ENCODE results near the gene RIIAD1. TPM values are rescaled to one million over a fixed set of nuclear protein-coding genes. Genes with fewer than 3 reads are reported as not detected.

Gene RIIAD1
- total RNA-seq, 1 experiment from 2014 or later, result not detected

GRCh38 chr1:151692226-151692625 is 29.1 kb upstream of the RIIAD1 start:
- Mint-ChIP-seq H3K4me1 (no peaks in the 10 kb centered on the region), H3K36me3 (peaks cover 20% of the 10 kb centered on the region), H3K9me3 (no peaks in the 10 kb centered on the region), H3K27ac (no peak overlapping the region), H3K4me3 (no peak overlapping the region), H3K27me3 (ENCODE audit: low read depth) (no peaks in the 10 kb centered on the region)
- ATAC-seq, result no peak
- ChIA-PET POLR2A (no interaction called here), CTCF (interaction anchor here (0.6 to 4.2 kb wide), 7 partner anchors 36 to 188 kb away, joined by 3 to 24 read pairs (median 8); no protein-coding TSS in a partner anchor)
- TF ChIP-seq ZNF263 (CRISPR knock-in tag; IDR thresholded peaks at IDR 0.05; ENCODE audit: low read depth) (no peak), NFYB (CRISPR knock-in tag; conservative IDR thresholded peaks at IDR 0.05; ENCODE audit: low read depth) (no peak), ZBTB21 (CRISPR knock-in tag; IDR thresholded peaks at IDR 0.05; ENCODE audit: borderline replicate concordance) (no peak), ZNF532 (CRISPR knock-in tag; IDR thresholded peaks at IDR 0.05; ENCODE audit: borderline replicate concordance) (no peak), PRRX2 (CRISPR knock-in tag; IDR thresholded peaks at IDR 0.05) (no peak), ZNF232 (CRISPR knock-in tag; IDR thresholded peaks at IDR 0.05) (no peak), EMX1 (CRISPR knock-in tag; IDR thresholded peaks at IDR 0.05) (no peak), JUN (CRISPR knock-in tag; IDR thresholded peaks at IDR 0.05) (no peak)
- TF ChIP-seq, protein P1, sequence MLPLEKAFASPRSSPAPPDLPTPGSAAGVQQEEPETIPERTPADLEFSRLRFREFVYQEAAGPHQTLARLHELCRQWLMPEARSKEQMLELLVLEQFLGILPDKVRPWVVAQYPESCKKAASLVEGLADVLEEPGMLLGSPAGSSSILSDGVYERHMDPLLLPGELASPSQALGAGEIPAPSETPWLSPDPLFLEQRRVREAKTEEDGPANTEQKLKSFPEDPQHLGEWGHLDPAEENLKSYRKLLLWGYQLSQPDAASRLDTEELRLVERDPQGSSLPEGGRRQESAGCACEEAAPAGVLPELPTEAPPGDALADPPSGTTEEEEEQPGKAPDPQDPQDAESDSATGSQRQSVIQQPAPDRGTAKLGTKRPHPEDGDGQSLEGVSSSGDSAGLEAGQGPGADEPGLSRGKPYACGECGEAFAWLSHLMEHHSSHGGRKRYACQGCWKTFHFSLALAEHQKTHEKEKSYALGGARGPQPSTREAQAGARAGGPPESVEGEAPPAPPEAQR (CRISPR knock-in tag; IDR thresholded peaks at IDR 0.05), result no peak
- TF ChIP-seq, protein P2, sequence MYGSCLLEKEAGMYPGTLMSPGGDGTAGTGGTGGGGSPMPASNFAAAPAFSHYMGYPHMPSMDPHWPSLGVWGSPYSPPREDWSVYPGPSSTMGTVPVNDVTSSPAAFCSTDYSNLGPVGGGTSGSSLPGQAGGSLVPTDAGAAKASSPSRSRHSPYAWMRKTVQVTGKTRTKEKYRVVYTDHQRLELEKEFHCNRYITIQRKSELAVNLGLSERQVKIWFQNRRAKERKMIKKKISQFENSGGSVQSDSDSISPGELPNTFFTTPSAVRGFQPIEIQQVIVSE (CRISPR knock-in tag; IDR thresholded peaks at IDR 0.05; ENCODE audit: borderline replicate concordance), result no peak
- DNase-seq (ENCODE audit: low spot score), result no peak

DNA sequence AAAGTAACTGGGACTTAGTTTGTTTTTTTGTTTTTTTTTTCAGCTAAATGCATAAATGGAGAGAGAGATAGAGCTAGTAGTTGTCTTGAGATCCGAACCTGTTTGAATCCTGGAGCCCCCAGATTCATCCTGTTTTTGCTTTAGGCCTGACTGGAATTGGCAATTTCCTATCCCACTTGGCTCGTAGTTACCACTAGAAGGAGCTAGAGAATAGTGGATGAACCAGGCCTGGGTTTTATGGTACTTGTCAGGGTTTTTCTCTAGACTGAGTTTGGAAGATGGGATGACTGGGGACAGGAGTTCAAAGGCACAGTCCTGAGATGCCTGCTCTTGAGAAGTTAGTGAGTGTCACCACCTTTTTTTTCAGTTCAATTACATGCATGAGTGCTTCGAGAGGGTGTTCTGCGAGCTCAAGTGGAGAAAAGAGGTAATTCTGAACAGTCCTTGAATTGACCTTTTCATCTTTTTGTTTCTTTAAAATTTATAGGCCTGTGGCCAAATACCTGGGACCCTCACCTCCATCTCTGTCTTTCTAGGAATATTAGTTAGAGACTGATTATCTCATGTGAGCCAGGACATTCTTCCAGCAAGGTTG is 28.2 kb upstream of the RIIAD1 start:
- POLR2A ChIA-PET, result interaction anchor here (0.6 to 1.0 kb wide), 2 partner anchors 24 to 28 kb away, joined by 3 read pairs; partner anchors contain the start of genes CELF3 and RIIAD1
- Mint-ChIP-seq H3K4me3 (no peak overlapping the region), H3K36me3 (peaks cover 20% of the 10 kb centered on the region), H3K27me3 (ENCODE audit: low read depth) (no peaks in the 10 kb centered on the region), H3K27ac (no peak overlapping the region), H3K4me1 (no peaks in the 10 kb centered on the region), H3K9me3 (no peaks in the 10 kb centered on the region)
- ATAC-seq (peak; percentile 73; the same call in 1 of the 2 replicates), DNase-seq (ENCODE audit: low spot score) (no peak)
- TF ChIP-seq EMX1 (CRISPR knock-in tag; IDR thresholded peaks at IDR 0.05), result no peak
- CTCF ChIA-PET, result interaction anchor here (0.6 to 4.2 kb wide), 18 partner anchors 12 to 392 kb away, joined by 3 to 24 read pairs (median 4); partner anchors contain the start of genes C2CD4D, CELF3, RIIAD1 and TUFT1

DNA sequence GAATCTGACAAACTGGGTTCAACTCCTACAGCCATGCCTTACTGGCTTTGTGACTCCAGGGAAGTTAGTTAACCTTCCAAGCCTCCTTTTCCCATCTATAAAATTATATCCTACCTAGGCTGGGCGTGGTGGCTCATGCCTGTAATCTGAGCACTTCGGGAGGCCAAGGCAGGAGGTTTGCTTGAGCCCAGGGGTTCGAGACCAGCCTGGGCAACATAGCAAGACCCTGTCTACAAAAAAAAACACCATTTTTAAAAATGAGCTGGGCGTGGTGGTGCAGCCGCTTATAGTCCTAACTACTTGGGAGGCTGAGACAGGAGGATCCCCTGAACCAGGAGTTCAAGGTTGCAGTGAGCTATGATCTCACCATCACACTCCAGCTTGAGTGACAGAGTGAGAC is 19.8 kb upstream of the RIIAD1 start:
- Mint-ChIP-seq H3K27me3 (ENCODE audit: low read depth) (no peaks in the 10 kb centered on the region), H3K4me3 (no peak overlapping the region), H3K36me3 (peaks cover 18% of the 10 kb centered on the region), H3K27ac (no peak overlapping the region), H3K4me1 (no peaks in the 10 kb centered on the region), H3K9me3 (no peaks in the 10 kb centered on the region)
- ATAC-seq, result no peak
- ChIA-PET CTCF (interaction anchor here (1.0 kb wide), 1 partner anchor 14 kb away, joined by 3 read pairs; no protein-coding TSS in a partner anchor), POLR2A (no interaction called here)
- DNase-seq (ENCODE audit: low spot score), result no peak
- TF ChIP-seq, protein P3, sequence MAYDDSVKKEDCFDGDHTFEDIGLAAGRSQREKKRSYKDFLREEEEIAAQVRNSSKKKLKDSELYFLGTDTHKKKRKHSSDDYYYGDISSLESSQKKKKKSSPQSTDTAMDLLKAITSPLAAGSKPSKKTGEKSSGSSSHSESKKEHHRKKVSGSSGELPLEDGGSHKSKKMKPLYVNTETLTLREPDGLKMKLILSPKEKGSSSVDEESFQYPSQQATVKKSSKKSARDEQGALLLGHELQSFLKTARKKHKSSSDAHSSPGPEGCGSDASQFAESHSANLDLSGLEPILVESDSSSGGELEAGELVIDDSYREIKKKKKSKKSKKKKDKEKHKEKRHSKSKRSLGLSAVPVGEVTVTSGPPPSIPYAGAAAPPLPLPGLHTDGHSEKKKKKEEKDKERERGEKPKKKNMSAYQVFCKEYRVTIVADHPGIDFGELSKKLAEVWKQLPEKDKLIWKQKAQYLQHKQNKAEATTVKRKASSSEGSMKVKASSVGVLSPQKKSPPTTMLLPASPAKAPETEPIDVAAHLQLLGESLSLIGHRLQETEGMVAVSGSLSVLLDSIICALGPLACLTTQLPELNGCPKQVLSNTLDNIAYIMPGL (CRISPR knock-in tag; IDR thresholded peaks at IDR 0.05), result no peak
- TF ChIP-seq, protein P4, sequence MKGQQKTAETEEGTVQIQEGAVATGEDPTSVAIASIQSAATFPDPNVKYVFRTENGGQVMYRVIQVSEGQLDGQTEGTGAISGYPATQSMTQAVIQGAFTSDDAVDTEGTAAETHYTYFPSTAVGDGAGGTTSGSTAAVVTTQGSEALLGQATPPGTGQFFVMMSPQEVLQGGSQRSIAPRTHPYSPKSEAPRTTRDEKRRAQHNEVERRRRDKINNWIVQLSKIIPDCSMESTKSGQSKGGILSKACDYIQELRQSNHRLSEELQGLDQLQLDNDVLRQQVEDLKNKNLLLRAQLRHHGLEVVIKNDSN (CRISPR knock-in tag; IDR thresholded peaks at IDR 0.05), result no peak
- TF ChIP-seq ZNF512 (CRISPR knock-in tag; IDR thresholded peaks at IDR 0.05; ENCODE audit: borderline replicate concordance) (no peak), TEAD4 (CRISPR knock-in tag; IDR thresholded peaks at IDR 0.05) (no peak), TP53 (CRISPR knock-in tag; IDR thresholded peaks at IDR 0.05) (no peak), NFYB (CRISPR knock-in tag; conservative IDR thresholded peaks at IDR 0.05; ENCODE audit: low read depth) (no peak), NR1H2 (CRISPR knock-in tag; IDR thresholded peaks at IDR 0.05) (no peak), ZNF121 (CRISPR knock-in tag; IDR thresholded peaks at IDR 0.05) (no peak), MYBL2 (CRISPR knock-in tag; IDR thresholded peaks at IDR 0.05) (no peak), HMGA2 (CRISPR knock-in tag; IDR thresholded peaks at IDR 0.05) (no peak)
- TF ChIP-seq, protein P2 (CRISPR knock-in tag; IDR thresholded peaks at IDR 0.05; ENCODE audit: borderline replicate concordance), result no peak
